HG02588 (cell line): ENCODE measurements around the gene CXCL1.

Experiments
- ATAC-seq: cut with Tn5 transposase; IDR thresholded peaks from one replicate; pipeline ENCODE4 v1.9.1; 2021; ENCODE audit warnings: mild to moderate bottlenecking, moderate library complexity; ENCODE audit not compliant: unreplicated experiment

The CXCL1 gene

DNA sequence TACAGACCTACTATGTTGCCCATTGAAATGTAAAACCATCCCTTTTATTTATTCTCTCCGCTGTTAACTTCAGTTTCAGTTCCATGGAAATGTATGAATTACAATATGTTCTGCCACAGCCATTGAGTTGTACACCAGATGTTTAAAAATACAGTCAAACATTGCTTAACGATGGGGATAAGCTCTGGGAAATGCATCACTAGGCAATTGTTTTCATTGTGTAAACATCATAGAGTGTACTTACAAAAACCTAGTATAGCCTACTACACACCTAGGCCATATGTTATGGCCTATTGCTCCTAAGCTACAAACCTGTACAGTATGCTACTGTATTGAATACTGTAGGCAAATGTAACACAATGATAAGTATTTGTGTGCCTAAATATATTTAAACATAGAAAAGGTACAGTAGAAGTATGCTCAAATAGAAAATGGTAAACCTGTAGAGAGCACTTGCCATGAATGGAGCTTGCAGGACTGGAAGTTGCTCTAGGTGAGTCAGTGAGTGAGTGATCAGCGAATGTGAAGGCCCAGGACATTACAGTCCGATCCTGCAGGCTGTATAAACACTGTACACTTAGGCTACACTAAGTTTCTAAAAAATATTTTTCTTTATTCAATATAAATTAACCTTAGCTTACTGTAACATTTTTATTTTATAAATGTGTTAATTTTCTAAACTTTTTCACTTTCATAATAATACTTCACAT is 18.8 kb upstream of the CXCL1 start:
- no peak for ATAC-seq

DNA sequence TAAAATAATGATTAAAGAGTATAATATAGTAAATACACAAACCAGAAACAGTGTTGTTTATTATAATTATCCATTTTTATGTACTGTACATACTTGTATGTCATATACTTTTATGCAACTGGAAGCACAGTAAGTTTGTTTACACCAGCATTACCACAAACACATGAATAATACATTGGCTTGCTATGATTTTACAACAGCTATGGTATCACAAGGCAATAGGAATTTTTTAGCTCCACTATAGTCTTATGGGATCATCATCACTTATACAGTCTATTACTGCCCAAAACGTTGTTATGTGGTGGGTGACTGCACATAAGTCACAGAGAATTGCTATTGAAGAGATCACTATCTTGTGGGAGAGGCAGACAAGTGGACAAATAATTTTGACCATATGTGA is 17.9 kb upstream of the CXCL1 start:
- no peak for ATAC-seq

DNA sequence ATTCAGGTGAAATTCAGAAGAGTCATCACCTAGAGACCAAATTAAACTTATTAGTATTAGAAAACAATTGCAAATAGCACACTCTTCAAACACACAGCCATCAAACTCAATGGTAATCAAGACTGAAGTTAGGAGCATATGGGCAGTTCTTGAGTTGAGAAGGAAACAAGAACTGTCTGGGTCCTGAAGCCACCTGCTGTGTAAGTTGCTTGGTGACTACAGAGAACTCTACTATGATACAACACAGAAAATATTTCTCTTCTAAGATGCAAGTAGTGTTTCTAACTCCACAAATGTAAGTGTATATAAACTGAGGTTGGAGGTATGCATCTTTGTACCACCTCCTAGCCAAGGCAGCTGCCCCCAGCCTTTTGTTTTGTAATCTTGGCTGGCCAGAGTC is 16.4 kb upstream of the CXCL1 start:
- no peak for ATAC-seq

- ATAC-seq: no peak
These were observed 15.9 kb upstream of the CXCL1 start, which contains the start of gene PF4V1 for GRCh38 chr4:73853246-73853704. Gene PF4V1 (plus strand): TSS chr4:73853296. CDS start chr4:73853363, 67 bp downstream.

DNA sequence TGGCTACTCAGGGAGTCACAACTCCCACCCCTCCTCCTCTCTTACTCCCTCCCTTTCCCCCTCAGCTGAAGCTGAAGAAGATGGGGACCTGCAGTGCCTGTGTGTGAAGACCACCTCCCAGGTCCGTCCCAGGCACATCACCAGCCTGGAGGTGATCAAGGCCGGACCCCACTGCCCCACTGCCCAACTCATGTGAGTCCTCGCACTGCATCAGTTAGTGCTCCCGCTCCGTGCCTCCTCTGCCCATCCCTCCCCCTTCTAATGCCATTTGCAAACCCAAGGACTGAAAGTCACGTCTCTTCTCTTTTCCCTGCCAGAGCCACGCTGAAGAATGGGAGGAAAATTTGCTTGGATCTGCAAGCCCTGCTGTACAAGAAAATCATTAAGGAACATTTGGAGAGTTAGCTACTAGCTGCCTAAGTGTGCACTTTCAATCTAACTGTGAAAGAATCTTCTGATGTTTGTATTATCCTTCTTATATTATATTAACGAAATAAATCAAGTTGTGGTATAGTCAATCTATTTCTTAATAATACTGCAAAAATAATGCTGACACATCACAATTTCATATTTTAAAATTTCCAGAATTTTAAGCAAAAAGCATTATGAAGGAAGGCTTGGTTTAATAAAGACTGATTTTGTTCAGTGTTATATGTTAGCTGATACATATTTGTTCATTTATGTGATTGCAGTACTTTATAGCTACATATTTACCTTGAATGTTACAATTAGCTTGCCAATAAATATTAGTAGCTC is 15.3 kb upstream of the CXCL1 start:
- ATAC-seq: no peak

DNA sequence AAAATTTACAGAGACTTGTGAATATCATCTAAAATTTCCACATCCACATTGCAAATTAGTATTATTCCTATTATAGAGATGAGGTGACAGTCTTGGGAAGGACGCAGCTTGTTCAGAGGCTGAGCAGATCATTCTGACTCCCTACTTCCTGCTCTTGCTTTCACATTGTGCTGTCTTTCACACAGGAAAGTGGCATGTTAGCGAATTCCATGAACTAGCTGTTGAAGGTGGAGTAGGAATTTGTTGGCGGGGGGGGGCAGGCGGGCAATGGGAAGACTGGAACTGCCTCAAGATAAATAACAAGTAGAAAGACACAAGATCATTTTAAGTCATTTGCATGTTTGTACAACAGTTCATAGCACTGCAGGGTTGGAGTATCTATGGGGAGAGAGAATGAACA is 13.8 kb upstream of the CXCL1 start:
- ATAC-seq: no peak

GRCh38 chr4:73856518-73856917 is 12.7 kb upstream of the CXCL1 start:
- ATAC-seq: no peak

DNA sequence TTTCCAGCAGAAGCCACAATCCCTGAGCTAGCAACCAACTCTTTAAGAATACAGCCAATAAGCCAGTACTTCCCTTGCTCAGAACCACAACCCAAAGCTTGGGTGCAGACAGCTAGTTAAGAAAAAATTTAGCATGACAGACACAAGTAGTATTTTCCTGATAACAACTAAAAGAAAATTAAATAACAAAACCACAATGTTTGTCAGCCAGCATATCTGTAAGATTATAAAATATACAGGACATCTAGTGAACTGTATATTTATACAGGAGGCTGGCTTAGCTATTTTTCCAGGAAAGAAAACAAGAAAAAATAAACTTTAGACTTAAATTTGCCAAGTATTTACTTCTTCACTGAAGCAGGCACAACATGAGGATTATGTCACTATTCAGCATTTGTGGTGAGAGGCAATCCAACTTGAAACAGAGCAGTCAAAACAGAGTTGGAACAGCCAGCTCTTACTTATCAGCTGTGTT is 9.5 kb upstream of the CXCL1 start:
- ATAC-seq: no peak

- ATAC-seq: no peak
These were observed 9.0 kb upstream of the CXCL1 start for GRCh38 chr4:73860181-73860580.

DNA sequence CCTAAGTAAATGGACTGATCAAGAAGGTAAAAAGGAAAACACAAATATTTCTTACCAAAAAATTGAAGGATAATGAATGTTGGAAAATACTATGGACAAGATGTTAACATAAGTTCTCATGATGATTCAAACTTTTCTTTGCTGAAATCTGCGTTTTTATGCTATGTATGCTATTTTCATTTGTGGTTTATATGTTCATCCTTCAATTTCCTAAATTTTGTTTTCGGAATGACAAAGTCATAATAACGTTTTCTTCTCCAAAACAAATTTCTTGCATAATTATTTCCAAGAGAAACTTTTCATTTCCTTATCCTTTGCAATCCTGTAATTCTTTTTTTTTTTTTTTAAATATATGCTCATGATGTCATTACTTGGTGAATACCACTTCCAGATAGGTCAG is 8.3 kb upstream of the CXCL1 start:
- no peak for ATAC-seq

- no peak for ATAC-seq
These were observed 6.9 kb upstream of the CXCL1 start for GRCh38 chr4:73862322-73862721.

DNA sequence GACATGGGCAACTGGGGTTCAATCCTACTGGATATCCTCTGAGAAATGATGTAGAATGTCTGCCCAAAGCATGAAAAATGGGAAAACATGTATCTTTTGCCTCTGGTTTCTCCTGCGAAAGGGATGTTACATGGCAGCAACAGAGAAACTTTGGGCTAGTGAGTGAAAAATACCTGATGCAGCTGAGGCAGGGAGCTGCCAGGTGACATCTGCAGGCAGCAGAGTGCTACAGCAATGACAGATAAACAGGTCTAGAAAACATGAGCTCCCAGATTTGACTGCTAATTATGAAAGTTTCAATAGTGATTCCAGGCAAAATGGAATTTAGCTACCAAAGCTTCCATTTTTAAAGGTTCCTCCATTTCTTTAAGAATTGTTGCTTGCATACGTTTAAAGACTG is 4.8 kb upstream of the CXCL1 start:
- ATAC-seq: no peak

- ATAC-seq: no peak
These were observed 4.2 kb upstream of the CXCL1 start for GRCh38 chr4:73864961-73865360.

DNA sequence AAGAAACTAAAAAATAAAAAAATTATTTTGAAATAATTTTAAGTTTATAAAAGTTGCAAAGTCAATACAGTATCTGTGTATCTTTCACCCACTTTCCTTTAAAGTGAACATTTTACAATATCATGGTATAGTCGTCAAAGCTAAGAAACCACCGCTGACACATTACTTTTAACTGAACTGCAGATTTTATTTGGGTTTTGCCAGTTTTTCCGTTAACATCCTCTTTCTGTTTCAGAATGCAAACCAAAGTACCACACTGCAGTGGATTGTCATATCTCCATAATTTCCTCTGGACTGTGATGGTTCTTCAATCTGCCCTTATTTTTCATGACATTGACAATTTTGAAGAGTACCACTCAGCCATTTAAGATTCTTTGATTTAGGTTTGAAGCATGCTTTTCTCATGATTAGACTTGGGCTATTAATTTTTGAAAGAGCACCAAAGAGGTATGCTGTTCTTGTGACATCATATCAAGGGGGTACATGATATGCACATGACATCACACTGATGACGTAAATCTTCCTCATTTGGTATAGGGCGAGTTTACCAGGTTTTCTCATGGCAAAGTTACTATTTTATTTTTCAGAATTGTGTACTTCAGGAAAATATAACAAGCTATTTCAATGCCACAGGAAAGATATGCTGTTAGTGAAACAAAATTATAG is 3.6 kb upstream of the CXCL1 start:
- no peak for ATAC-seq

DNA sequence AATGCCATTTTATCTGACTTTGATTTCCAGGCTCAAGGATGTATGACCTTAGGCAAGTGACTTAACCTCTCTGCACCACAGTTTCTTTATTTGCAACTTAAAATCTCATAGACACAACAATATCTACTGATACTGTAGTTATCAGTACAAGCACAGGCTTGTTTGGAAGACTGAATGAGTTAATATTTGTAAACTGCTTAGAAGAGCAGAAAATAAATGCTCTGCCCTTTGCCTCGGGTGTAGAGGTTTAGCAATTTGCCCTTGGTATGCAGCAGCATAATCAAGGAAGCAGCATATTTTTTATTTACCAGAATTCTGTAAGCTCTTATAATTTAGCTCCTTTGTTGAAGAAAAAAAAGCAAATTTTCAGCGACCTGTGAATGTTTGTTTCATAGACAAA is 2.9 kb upstream of the CXCL1 start:
- ATAC-seq: no peak

DNA sequence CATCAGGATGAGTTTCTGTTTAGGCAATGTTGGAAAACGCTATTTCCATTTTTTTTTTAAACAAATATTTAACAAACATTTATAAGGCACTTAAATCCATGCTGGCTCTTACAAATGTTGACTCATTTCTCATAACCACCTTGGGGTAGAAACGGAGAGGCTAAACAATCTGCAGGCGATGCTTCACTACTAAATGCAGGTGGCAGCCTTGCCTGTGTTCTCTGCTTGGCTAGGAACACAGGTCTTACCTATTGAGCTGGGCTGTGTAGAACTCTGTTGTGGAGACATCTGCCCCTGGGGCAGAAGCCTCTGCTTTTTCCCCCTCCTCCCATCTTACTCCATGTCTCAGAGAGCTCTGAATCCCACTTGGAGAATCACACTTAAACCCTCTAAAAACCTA is 1.4 kb upstream of the CXCL1 start:
- no peak for ATAC-seq

DNA sequence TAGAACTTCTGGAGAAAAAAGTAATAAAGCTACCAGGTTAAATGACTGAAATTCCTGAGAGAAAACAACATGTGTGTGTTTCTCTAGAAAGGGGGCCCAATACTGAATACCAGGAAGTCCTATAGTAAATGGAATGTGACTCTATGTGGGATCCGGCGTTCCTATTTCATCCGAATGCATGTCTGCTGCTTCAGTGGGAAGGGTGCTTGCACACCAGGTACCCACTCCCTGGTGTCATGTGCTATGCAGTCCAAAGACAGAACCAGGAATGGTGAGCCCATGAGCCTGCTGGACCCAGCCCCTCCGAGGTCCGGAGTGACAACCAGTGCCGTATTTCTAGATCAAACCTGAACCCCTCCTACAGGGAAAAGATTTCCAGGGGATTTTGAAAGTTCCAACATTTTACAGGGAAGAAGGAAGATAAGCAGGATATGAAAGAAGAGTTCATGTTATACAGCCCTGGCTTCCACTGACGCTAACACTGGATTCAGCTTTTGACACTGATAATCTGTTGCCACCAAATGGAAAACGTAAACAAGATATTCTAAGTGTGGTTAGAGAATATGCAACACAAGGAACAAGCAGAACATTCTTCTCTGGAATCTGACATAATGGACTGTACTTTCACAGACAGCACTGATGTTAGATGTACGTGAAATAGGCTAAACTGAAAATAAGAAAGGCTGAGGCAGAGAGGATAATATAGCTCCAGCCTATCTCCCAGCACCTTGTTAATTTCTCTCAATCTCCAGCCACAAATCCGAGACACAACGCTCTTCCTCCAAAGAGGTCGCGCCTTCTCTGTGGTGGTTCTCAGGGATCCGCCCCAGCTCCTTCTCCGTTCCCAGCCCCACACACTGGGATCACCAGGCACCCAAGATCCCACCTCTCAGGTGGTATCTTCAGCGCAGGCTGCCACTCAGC is 725 bp upstream of the CXCL1 start:
- ATAC-seq: no peak

DNA sequence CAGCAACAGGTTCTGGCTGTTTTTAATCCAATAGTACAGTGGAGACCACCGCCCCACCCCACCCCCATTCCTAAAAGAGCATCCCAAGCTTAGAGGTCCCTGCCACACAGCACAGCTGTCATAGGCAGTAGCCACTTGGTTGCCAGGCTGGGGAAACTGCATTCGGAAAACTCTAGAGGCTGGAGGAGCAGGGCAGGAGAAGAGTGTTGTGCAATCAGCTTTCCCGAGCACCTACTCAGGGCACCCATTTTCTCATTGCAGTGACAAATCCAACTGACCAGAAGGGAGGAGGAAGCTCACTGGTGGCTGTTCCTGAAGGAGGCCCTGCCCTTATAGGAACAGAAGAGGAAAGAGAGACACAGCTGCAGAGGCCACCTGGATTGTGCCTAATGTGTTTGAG is 1.1 kb downstream of the CXCL1 start:
- no peak for ATAC-seq

DNA sequence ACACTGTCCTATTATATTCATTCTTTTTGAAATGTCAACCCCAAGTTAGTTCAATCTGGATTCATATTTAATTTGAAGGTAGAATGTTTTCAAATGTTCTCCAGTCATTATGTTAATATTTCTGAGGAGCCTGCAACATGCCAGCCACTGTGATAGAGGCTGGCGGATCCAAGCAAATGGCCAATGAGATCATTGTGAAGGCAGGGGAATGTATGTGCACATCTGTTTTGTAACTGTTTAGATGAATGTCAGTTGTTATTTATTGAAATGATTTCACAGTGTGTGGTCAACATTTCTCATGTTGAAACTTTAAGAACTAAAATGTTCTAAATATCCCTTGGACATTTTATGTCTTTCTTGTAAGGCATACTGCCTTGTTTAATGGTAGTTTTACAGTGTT is 1.6 kb downstream of the CXCL1 start:
- no peak for ATAC-seq

GRCh38 chr4:73871511-73872310 is 2.5 kb downstream of the CXCL1 start:
- ATAC-seq: no peak
